ENCODE measurements around the gene CFAP54. TPM values are rescaled to one million over a fixed set of nuclear protein-coding genes. Genes with fewer than 3 reads are reported as not detected.

The CFAP54 gene
- total and polyA plus RNA-seq, 2 of the 4 experiments (the other 2 are of a cell fraction) = 0.18 to 0.41 TPM

- Histone ChIP-seq H3K4ac (ENCODE audit: low read depth, low read length) (no peak overlapping the region), H2BK15ac (ENCODE audit: low read depth, low read length) (no peak overlapping the region), H3K4me1 (ENCODE audit: control insufficient read depth, insufficient read depth, low read length) (peaks cover 5% of the 10 kb centered on the region), H3K36me3 (ENCODE audit: control insufficient read depth, insufficient read depth, low read length) (no peaks in the 10 kb centered on the region), H3K14ac (replicated peaks; ENCODE audit: low read depth, low read length) (no peak overlapping the region), H4K8ac (ENCODE audit: low read depth in 2 of 2, low read length in 2 of 2) (no peak overlapping the region), H3K56ac (ENCODE audit: extremely low read depth, insufficient read depth, low read length) (no peak overlapping the region), H3K9me3 (ENCODE audit: control insufficient read depth, insufficient read depth, low read length) (no peaks in the 10 kb centered on the region), H2AK5ac (ENCODE audit: low read depth, low read length) (no peak overlapping the region), H3K79me1 (ENCODE audit: low read depth in 1 of 2, low read length in 2 of 2) (no peaks in the 10 kb centered on the region), H3K4me3 (ENCODE audit: insufficient read depth, low read depth, low read length) (no peak overlapping the region), H2AK9ac (replicated peaks; ENCODE audit: low read depth, low read length, poor library complexity) (no peak overlapping the region), H4K5ac (ENCODE audit: low read depth, low read length) (no peak overlapping the region), H3K23ac (ENCODE audit: low read depth, low read length) (no peak overlapping the region), H2BK20ac (ENCODE audit: low read depth, low read length) (no peak overlapping the region), H3K4me2 (ENCODE audit: low read depth, low read length) (no peak overlapping the region), H2BK120ac (ENCODE audit: low read depth, low read length) (no peak overlapping the region), H4K20me1 (ENCODE audit: insufficient read depth, low read length) (no peaks in the 10 kb centered on the region), H3K18ac (ENCODE audit: low read depth, low read length) (no peak overlapping the region), H2AFZ (replicated peaks; ENCODE audit: low read length, poor library complexity) (no peak overlapping the region), H4K91ac (ENCODE audit: insufficient read depth, low read depth, low read length) (no peak overlapping the region), H3K27me3 (ENCODE audit: control insufficient read depth, insufficient read depth, low read length) (no peaks in the 10 kb centered on the region), H3K9ac (ENCODE audit: low read depth, low read length) (no peak overlapping the region), H2BK5ac (ENCODE audit: low read depth, low read length, poor library complexity, severe bottlenecking) (no peak overlapping the region), H3K27ac (ENCODE audit: insufficient read depth, low read length) (no peak overlapping the region), H3K9me1 (ENCODE audit: insufficient read depth, low read length) (no peaks in the 10 kb centered on the region)
- intact Hi-C loops (cut with micrococcal nuclease) = no loop called here
- dilution Hi-C loops (cut with HindIII; ENCODE audit: low sequenced_read_pairs, unreplicated experiment) = loop anchor here (10.0 kb wide), 1 partner anchor 448 kb away; no protein-coding TSS in a partner anchor
- no peak for DNase-seq
- ChIA-PET POLR2A (ENCODE audit: unreplicated experiment) (no interaction called here), CTCF (interaction anchor here (0.6 kb wide), 2 partner anchors 112 to 866 kb away, joined by 3 to 4 read pairs; no protein-coding TSS in a partner anchor)
- in situ Hi-C loops (cut with MboI; ENCODE audit: low sequenced_read_pairs) = loop anchor here (10.0 kb wide), 1 partner anchor 308 kb away; no protein-coding TSS in a partner anchor
- TF ChIP-seq MXI1 (IDR thresholded peaks at IDR 0.05; ENCODE audit: borderline replicate concordance, low read depth, low read length) (no peak), MAZ (IDR thresholded peaks at IDR 0.05; ENCODE audit: borderline replicate concordance, low read depth, low read length) (no peak), NFE2L2 (IDR thresholded peaks at IDR 0.05; ENCODE audit: low read depth, low read length) (no peak), ELK1 (IDR thresholded peaks at IDR 0.05; ENCODE audit: borderline replicate concordance, low read depth, low read length) (no peak), FOS (IDR thresholded peaks at IDR 0.05; ENCODE audit: low read depth, low read length) (no peak), SMC3 (IDR thresholded peaks at IDR 0.05; ENCODE audit: low read depth, low read length) (no peak), CHD1 (IDR thresholded peaks at IDR 0.05; ENCODE audit: low read depth, low read length) (no peak), POLR2A (IDR thresholded peaks at IDR 0.05; ENCODE audit: low read depth, low read length) (no peak), RAD21 (IDR thresholded peaks at IDR 0.05; ENCODE audit: low read length) (no peak), CTCF (conservative IDR thresholded peaks at IDR 0.05; ENCODE audit: low read depth, low read length) (no peak), MAFK (IDR thresholded peaks at IDR 0.05; ENCODE audit: low read depth, low read length) (no peak), RFX5 (IDR thresholded peaks at IDR 0.05; ENCODE audit: low read depth, low read length) (no peak), CEBPB (IDR thresholded peaks at IDR 0.05; ENCODE audit: low read depth, low read length) (no peak)
- BruUV-seq (replicated peaks) = no TSS peak
- no peak for ATAC-seq (ENCODE audit: low read depth)
- WGBS, 2 experiments (ENCODE audit: extremely low coverage in 2 of 2, insufficient read length in 1 of 2) = 83% methylated on average over 1 of the region's 5 CpGs; no CpG with 5 or more reads in 1 of the 2 experiments
These were observed 23.8 kb downstream of the CFAP54 start for GRCh38 chr12:96513166-96513565.

Data from IMR-90 (cell line).